NCI-H510A (cell line): ENCODE data around the gene NCAPG2.
"Not testable (repeated sequence)": the region's sequence is repeated elsewhere in the genome, so short reads cannot be mapped to it uniquely, and the experiment has no call there.

ENCODE experiments used
- DNase-seq: peaks from one replicate; lab custom pipeline; 2025; lab: John Stamatoyannopoulos, UW

The NCAPG2 gene

DNA sequence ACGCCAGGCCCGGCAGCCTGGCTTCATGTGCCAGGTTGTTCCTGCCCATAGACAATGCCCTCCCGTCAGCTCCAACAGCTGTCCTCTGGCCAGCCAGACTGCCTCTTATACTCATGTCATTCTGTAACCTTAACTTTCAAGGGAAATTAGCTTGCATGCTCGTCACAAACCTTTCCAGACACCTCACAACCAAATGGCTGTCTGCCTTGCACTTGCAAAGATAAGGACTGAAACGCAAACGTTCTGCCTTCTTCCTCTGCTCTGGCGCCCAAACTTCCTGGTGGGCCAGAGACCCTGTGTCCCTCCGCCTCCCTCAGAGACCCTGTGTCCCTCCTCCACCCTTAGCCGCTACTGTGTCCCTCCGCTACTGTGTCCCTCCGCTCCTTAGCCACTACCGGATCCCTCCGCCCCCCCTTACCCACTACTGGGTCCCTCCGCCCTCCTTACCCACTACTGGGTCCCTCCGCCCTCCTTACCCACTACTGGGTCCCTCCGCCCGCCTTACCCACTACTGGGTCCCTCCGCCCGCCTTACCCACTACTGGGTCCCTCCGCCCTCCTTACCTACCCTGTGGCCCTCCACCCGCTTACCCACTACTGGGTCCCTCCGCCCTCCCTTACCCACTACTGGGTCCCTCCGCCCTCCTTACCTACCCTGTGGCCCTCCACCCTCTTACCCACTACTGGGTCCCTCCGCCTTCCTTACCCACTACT is 37.5 kb downstream of the NCAPG2 start:
- DNase-seq: not testable (repeated sequence)

DNA sequence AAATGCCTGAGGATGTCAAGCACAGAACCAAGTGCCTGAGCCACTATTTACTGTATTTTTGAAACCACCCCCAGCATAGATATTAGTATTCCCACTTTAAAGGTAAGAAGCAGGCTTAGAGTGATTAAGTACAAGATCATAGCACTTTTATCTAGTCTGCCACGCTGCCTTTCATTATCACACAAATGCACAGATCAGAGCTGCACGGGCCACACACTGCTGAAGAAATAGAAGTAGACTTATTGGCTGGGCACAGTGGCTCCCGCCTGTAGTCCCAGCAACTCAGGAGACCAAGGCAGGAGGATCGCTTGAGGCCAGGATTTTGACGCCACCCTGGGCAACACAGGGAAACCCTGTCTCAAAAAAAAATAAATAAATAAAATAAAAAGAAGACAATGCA is 38.2 kb downstream of the NCAPG2 start:
- no peak for DNase-seq

DNA sequence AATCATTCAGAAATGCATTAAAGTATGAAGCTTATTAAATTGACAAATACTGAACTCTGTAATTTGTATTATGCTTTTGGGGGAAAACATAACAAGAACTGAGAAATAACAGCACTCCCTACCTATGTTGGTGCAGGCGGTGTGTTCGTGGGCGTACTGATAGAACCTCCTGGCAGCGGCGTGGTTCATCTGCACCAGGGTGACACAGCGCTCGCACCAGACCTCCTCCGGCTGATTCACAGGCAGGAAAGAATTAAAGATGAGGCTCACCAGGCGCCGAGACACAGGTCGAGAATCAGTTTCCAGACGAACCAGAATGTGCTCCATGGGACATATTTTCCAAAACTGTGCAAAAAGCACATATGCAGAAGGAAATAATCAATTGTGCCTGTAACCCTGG is 40.2 kb downstream of the NCAPG2 start:
- DNase-seq: no peak

DNA sequence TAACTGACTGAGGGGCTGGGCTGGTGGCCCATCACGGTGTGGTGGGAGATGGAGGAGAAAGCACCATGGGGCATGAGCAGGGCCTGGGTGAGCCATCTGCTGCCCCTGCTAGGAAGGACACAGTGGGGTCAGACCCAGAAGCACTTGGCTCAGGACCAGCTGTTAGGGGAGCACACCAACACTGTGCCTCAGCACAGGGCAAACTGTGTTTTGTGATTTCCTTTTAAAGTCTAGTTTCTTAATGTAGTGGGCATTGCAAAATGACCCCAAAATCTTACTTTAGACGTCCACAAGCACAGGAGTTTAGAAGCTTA is 41.2 kb downstream of the NCAPG2 start:
- no peak for DNase-seq

DNA sequence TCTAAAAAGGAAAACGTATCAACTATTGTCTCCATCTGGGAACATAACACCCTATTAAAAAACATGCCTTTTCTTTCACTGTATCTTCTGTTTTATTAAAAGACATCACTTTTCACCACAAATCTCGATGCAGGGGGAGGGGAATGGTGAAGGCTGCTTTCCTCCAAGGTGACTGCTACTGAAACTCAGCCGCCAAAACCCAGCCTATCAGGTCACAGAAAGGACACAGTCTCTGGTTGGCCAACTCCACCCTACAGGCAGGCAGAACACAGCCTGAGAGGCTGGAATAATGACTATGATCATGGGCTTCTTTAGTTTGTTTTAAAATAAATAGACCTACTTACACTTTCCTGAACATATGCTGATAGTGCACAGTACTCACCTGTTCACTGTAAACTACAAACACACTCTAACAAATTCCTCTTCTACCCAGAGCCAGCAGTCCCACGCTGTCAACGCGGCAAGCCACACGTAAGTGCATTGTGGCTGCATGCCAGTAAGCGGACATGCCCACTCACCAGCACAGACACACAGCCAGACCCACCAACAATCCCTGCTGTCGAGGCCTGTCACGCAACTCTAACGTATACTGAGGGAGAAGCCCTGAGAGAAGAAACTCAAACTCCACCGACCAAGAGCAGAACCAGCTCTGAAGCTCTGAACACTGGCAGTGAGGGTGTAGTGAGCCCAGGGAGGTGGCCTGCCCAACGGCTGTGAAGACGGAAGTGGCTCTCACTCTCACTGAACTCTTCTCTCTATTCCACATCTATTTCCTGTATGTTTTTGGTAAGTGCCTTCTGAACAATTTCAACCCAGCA is 41.8 kb downstream of the NCAPG2 start:
- no peak for DNase-seq

DNA sequence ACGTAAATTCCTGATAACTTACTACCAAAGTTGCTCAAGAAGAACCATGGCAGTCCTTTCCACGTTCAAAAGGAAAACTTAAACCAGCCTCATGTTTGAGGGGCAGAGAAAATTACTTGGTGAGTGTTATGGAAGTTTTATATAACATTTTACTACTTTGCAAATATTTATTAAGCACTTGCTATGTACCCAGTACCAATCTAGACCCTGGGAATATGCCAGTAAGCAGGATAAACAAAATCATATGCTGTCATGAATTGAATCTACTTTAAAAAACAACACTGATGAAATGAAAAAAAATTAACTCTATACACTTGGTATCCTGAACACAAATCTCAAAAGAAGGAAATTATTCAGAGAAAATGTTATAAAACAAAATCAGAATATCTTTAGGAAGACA is 46.1 kb downstream of the NCAPG2 start:
- DNase-seq: no peak

DNA sequence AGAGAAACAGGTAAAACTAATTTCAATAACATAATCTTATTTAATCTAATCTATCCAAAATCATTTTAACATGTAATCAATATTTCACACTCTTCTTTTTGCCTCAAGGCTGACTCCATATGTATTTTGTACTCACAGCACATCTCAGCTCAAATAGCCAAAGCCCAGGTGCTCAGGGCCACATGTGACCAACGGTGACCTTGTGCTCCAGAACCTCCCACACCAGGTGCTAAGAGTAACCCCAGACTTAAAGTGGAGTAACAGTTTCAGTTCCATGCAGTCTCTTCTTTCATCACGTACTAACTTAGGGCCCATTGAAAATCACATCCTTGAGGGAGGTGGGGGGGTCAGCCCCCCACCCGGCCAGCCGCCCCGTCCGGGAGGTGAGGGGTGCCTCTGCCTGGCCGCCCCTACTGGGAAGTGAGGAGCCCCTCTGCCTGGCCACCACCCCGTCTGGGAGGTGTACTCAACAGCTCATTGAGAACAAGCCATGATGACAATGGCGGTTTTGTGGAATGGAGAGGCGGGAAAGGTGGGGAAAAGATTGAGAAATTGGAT is 47.3 kb downstream of the NCAPG2 start:
- no peak for DNase-seq

DNA sequence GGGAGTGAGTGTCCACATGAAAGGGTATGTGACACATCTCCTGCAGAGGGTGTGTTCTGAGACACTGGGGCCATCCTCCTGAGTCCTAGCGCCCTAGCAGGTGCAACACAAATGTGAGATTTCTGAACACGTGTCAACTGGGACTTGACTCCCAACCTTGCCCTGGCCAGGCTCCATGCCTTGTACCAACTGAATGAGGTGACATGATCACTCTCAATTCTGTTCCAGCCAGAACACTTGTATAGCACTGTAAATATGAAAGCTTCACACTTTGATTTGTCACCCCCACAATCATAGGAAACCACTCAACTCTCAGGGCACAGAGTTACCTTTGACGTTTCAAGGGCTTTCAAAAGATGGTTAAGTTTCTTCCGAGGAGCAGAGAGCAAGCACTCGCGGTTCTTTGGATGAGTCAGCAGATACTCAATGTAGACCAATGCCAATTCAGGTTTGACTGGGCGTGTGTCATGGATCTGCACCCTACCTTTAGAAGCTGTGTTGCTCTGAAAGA is 48.6 kb downstream of the NCAPG2 start:
- no peak for DNase-seq

DNA sequence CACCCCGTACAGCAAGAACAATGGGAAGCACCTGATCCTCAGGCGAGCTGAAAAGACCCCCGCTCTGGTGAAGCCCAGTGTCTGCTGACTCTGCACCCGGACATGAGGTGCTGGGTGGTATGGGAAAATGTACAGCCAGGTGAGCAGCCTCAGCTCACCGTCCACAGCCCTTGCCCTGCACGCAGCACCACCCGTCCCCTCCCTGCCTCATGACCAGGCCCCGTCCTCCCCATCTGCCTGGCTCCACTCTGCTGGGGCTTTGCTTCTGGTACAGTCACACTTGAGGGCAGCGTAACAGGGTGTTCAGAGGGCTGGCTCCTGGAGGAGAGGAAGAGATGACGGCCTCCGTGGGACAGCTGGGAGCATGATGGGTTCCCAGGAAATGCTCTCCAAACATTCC is 49.1 kb downstream of the NCAPG2 start:
- DNase-seq: no peak

DNA sequence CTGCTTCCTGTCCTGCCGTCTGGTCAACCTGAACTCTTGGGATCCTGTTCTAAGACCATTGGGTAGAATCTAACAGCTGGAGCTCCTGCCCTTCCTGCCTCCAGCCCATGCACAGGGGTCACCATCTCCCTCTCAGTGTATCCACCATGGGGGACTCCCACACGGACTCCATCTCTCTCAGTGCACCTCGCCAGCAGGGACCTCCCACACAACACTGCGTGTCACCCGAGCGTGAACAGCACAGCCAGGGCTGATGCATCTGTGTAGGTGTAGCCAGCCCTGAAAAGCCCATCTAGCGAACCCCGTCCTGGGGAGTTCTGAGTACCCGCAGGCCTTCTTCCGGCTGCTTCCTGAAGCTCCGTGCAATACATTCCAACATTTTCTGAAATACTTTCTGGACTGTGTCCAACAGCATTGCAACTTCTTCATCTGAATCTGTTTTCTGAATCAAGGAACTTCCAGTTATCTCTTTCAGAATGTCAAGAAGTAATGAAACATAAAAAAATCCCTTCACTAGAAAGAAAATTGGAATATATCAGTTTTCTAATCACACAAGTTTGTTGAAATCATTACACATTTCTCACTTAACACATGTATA is 52.5 kb downstream of the NCAPG2 start:
- DNase-seq: no peak

DNA sequence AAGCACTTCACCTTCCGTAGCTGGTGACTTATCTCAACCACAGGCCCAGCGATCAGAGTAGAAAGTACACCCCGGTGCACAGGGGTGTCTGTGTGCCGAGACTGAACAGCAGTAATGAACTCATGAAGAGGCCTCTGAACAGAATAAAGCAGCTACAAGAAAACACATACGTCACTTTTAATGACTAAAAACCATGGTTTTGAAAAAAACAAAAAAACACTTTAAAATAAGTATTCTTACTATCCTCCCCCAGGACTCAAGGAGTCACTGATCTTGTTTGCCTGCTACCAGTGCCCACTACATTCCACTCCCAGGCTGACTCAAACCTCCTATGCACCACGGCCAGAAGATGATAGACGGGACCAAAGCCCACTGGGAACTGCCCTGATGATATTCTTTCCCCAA is 53.8 kb downstream of the NCAPG2 start:
- no peak for DNase-seq

DNA sequence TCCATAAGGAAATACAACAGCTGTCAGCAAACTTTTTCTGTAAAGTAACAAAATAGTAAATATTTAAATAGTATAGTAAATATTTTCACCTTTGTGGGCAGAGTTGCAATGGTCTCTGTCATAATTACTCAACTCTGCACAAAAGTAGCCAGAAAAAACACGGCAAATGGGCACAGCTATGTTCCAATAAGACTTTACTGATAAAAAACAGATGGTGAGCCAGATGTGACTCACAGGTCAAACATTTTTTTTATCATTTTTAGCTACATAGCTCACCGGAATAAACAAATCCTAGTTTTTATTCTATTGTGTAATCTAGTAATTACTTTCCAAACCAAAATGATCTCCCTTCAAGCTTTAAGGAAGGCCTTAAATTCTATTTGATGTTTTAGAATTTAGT is 55.3 kb downstream of the NCAPG2 start:
- DNase-seq: no peak

DNA sequence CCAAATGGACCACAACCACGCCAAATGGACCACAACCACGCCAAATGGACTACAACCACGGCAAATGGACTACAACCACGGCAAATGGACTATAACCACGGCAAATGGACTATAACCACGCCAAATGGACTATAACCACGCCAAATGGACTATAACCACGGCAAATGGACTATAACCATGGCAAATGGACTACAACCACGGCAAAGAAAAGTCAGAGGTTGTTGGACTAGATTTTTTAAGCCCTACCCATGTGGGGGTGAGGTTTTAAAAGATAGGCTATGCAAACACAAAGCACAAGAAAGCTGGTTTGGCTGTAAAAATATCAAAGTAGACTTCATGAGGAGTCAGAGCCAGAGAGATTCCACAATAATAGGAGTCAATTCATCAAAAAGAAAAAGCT is 55.8 kb downstream of the NCAPG2 start:
- DNase-seq: no peak

DNA sequence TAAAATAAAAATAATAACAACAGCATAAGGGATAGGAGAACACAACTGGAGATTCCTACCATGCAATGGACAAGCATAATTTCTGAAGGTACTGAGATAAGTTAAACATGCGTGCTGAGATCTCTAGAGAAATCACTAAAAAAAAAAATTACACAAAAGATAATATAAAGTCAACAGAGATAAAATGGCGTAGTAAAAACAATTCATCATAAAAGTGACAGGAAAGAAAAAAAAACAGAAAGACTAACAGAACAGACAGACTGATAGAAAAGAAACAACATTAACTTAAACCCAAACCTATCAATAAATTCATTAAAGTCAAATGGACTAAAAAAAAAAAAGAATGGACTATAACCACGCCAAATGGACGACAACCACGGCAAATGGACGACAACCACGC is 56.4 kb downstream of the NCAPG2 start:
- no peak for DNase-seq

DNA sequence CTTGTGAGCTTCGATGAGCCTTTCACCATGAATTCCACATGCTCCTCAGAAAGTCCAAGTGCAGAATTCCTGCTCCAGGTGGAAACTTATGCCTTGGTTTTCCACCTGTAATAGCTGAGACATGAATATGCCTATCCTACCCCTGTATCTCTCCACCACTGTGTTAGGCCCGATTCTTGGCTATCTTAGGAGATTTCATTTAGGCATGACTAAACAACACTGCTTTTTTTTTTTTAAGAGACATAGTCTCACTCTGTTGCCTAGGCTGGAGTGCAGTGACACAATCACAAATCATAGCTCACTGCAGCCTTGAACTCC is 57.2 kb downstream of the NCAPG2 start:
- no peak for DNase-seq

DNA sequence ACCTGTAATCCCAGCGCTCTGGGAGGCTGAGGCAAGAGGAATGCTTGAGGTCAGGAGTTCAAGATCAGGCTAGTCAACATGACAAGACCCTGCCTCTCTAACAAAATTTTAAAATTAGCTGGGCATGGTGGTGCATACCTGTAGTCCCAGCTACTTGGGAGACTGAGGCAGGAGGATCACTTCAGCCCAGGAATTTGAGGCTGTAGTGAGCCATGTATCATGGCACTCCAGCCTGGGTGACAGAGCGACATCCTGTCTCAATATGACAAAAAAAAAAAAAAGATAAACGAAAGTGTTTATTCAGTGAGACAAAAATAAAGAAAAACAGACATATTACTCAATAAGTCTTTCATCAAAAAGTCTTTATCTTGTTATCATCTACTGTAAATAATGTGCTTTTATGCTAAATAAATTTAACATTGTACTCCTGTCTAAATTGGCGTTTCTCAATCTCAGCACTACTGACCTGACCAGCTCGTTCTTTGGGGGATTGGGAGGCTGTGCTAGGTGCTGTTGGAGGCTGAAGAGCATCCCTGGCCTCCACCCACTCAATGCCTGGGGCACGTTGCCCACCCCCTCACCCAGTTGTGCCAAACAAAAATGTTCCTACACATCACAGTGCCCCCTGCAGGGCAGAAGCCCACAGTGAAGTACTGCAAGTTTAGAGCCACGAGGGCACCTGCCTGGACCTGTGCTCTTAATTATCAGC is 57.7 kb downstream of the NCAPG2 start:
- no peak for DNase-seq

DNA sequence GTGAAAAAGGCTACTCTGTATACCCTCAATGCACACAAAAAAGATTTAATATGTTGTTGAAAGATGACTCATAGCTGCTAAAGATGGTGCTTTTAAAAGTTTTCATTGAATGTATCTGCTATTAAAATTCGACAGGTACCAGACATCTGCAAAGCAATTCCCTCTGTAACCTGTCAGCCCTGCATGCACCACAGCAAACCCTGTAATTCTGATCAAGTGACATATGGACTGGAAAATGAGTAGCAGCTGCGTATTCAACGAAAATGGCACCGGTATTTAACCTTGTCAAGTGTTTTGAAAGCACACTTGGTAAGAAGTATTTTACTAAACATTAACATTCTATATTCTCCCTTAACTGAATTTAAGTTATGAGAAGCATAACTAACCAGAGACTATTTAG is 58.8 kb downstream of the NCAPG2 start:
- DNase-seq: no peak

DNA sequence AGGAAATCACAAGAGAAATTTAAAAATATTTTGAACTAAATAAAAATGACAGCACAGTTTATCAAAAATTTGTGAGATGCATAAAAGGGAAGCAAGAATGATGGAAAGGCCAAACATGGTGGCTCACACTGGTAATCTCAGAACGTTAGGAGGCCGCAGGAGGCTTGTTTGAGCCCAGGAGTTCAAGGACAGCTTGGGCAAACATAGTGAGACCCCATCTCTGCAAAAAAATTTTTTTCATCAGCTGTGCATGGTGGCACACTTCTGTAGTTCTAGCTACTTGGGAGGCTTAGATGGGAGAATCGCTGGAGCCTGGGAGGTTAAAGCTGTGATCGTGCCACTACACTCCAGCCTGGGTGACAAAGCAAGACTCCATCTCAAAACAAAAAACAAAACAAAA is 62.5 kb downstream of the NCAPG2 start:
- no peak for DNase-seq

DNA sequence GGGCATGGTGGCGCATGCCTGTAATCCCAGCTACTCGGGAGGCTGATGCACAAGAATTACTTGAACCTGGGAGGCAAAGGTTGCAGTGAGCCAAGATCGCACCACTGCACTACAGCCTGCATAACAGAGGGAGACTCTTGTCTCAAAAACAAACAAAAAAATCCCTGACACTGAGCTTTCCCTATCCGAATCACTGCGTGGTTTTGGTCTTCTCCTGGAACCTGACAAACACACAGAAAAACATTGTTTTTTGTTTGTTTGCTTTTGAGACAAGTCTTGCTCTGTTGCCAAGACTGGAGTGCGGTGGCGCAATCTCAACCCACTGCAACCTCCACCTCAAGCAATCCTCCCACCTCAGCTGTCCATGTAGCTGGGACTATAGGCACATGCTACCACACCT is 66.6 kb downstream of the NCAPG2 start:
- no peak for DNase-seq

DNA sequence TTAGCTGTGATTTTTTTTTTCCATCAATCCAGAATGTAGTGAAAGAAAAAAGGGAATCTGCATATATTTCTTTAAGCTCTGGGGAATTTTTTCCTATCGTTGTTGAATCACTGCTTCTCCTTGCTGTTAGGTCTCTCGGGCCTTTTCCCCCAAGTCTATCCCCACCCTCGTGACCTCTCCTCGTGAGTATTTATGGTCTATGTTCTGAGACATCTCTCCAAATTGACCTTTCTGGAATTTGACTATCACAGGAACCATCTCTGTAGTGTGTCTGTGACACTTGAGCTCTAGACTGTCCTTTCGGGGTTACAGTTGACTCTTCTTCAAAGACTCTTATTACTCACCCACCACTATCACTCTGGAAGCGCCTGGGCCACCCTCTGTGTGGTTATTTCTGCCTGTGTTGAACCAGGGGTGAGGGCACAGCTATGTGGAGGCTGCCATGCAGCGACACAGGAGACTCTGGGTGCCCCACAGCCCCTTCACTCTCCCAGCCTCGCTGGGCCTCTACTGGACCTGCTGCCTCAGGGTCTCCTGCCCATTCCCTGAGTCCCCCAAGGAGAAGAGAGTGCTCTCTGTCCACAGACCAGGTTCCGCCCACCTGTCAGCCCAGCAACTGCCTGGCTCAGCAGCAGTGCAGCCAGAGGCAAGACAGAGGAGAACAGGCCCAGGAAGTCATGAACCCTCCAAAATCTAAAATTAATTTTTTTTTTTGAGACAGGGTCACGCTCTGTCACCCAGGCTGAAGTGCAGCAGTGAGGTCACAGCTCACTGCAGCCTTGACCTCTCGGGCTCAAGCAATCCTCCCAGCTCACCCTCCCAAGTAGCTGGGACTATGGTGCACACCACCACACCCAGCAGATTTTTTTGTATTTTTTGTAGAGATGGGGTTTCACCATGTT is 71.3 kb downstream of the NCAPG2 start:
- DNase-seq: no peak

DNA sequence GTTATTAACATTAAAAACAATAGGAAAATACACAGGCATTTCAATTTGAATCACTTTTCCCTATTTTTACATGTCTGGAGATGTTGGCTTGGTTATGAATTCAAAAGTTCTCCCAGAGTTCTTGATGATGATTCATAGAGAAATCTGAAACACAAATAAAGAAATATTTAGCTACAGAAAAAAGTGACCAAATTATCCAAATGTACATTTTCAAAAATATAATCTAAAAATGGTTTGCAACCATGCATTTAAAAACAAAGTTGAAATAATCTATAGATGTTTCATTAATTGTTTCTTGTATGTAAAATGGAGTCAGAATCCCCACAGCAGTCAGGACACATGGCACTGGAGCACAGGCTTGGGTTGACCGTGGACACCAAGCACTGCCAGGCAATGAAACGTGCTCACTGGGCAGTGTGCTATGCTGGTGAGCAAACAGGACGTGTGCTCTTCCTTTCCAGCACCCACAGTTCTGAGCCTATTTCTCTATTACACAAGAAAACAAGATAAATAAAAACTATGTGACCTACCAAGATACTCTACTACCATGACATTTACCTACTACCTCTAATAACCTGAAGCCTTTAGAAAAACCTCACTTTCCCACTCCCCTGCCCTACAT is 72.9 kb downstream of the NCAPG2 start:
- DNase-seq: no peak
